ENCODE data around the gene ARL8B.

DNA sequence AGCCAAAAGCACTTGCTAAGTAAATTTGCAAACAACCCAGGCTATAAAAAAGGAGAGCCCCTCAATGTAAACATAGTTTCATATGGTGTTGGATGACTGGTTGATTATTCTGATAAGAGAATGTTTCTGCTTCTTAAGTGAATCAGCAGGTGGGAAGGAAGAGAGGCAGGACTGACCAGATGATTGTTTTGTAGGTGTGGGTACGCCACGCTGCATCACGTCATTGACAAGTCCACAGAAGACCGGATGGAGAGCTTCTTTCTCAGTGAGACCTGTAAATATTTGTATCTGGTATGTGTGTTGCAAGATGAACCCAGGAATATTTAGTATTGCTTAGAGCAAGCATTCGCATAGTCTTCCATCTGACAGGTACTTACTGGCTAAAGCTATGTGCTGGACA is 88.8 kb downstream of the ARL8B start:
- TF ChIP-seq, protein P1, sequence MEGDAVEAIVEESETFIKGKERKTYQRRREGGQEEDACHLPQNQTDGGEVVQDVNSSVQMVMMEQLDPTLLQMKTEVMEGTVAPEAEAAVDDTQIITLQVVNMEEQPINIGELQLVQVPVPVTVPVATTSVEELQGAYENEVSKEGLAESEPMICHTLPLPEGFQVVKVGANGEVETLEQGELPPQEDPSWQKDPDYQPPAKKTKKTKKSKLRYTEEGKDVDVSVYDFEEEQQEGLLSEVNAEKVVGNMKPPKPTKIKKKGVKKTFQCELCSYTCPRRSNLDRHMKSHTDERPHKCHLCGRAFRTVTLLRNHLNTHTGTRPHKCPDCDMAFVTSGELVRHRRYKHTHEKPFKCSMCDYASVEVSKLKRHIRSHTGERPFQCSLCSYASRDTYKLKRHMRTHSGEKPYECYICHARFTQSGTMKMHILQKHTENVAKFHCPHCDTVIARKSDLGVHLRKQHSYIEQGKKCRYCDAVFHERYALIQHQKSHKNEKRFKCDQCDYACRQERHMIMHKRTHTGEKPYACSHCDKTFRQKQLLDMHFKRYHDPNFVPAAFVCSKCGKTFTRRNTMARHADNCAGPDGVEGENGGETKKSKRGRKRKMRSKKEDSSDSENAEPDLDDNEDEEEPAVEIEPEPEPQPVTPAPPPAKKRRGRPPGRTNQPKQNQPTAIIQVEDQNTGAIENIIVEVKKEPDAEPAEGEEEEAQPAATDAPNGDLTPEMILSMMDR (conservative IDR thresholded peaks at IDR 0.05; ENCODE audit: low read depth, low read length): no peak
- no peak for TF ChIP-seq EZH2 (IDR thresholded peaks at IDR 0.05; ENCODE audit: borderline replicate concordance, low read depth, low read length, poor library complexity, severe bottlenecking)
